ENCODE data around the gene FXYD6. TPM values are rescaled to one million over a fixed set of nuclear protein-coding genes. Genes with fewer than 3 reads are reported as not detected.

The FXYD6 gene
- total RNA-seq, 2 experiments from 2014 or later: not detected

- Histone ChIP-seq H2AFZ (ENCODE audit: low read length) (no peak overlapping the region), H3K9me2 (ENCODE audit: insufficient read depth, low read length) (no peaks in the 10 kb centered on the region), H3K36me3 (ENCODE audit: insufficient read depth, low read length) (no peaks in the 10 kb centered on the region), H3K27ac (ENCODE audit: low read depth, low read length, poor library complexity, severe bottlenecking) (no peak overlapping the region), H3K4me3 (ENCODE audit: low read depth, low read length, poor library complexity, severe bottlenecking) (no peak overlapping the region), H3K4me1 (ENCODE audit: insufficient read depth, low read length, poor library complexity, severe bottlenecking) (no peaks in the 10 kb centered on the region), H3K79me2 (ENCODE audit: insufficient read depth, low read depth, low read length) (no peaks in the 10 kb centered on the region), H3K9me3 (ENCODE audit: low read length) (no peaks in the 10 kb centered on the region), H4K20me1 (ENCODE audit: insufficient read depth, low read length) (no peaks in the 10 kb centered on the region), H3K4me2 (ENCODE audit: low read length) (no peak overlapping the region)
- POLR2A ChIA-PET: interaction anchor here (0.5 kb wide), 1 partner anchor 535 kb away, joined by 3 read pairs; no protein-coding TSS in a partner anchor
- CTCF ChIA-PET (ENCODE audit: unreplicated experiment): no interaction called here
- intact Hi-C loops (cut with micrococcal nuclease; ENCODE audit: unreplicated experiment): no loop called here
- TF ChIP-seq CTCF (conservative IDR thresholded peaks at IDR 0.05; ENCODE audit: low read length) (no peak), EZH2phosphoT487 (IDR thresholded peaks at IDR 0.05; ENCODE audit: borderline replicate concordance, low read depth, low read length) (no peak)
- DNase-seq (ENCODE audit: low spot score): no peak
- no TSS peak for BruUV-seq (replicated peaks)
Measured at GRCh38 chr11:117908109-117908895, 31.8 kb upstream of the FXYD6 start.

- H3K9me2 ChIP-seq (ENCODE audit: insufficient read depth, low read length): no peaks in the 10 kb centered on the region
- peak overlapping the region; percentile 4; the same call in 1 of the 2 replicates for H3K4me2 ChIP-seq (ENCODE audit: low read length)
- no peaks in the 10 kb centered on the region for H4K20me1 ChIP-seq (ENCODE audit: insufficient read depth, low read length)
- H3K36me3 ChIP-seq (ENCODE audit: insufficient read depth, low read length): no peaks in the 10 kb centered on the region
- no peak overlapping the region for H2AFZ ChIP-seq (ENCODE audit: low read length)
- no peak overlapping the region for H3K4me3 ChIP-seq (ENCODE audit: low read depth, low read length, poor library complexity, severe bottlenecking)
- intact Hi-C loops (cut with micrococcal nuclease; ENCODE audit: unreplicated experiment): no loop called here
- CTCF ChIA-PET (ENCODE audit: unreplicated experiment): no interaction called here
- peak; percentile 34 for DNase-seq (ENCODE audit: low spot score)
- BruUV-seq (replicated peaks): no TSS peak
- H3K4me1 ChIP-seq (ENCODE audit: insufficient read depth, low read length, poor library complexity, severe bottlenecking): no peaks in the 10 kb centered on the region
- no peak overlapping the region for H3K27ac ChIP-seq (ENCODE audit: low read depth, low read length, poor library complexity, severe bottlenecking)
- TF ChIP-seq EZH2phosphoT487 (IDR thresholded peaks at IDR 0.05; ENCODE audit: borderline replicate concordance, low read depth, low read length): no peak
- no peak for TF ChIP-seq CTCF (conservative IDR thresholded peaks at IDR 0.05; ENCODE audit: low read length)
- no peaks in the 10 kb centered on the region for H3K9me3 ChIP-seq (ENCODE audit: low read length)
- H3K79me2 ChIP-seq (ENCODE audit: insufficient read depth, low read depth, low read length): no peaks in the 10 kb centered on the region
- POLR2A ChIA-PET: no interaction called here
Measured at GRCh38 chr11:117907276-117908108, 31.0 kb upstream of the FXYD6 start.

All from OCI-LY7 (cell line).